HCT116 (cell line): Measurements from ENCODE around the gene MSH3. TPM values are rescaled to one million over a fixed set of nuclear protein-coding genes. Genes with fewer than 3 reads are reported as not detected.
A peak's percentile ranks its signal among the peaks of the same experiment; 100 is the strongest.

Experiments
- ATAC-seq: fragments of 200-7000 bp; cut with Tn5 transposase; 2 replicates; pipeline ENCODE4 v1.9.1; 2020; ENCODE audit warnings: mild to moderate bottlenecking, moderate library complexity
- BruUV-seq: library from RNA; stranded (reverse); fragments of 400-500 nt; replicated peaks from 2 replicates; lab custom pipeline; 2021; lab: Mats Ljungman, UMichigan
- CTCF ChIA-PET: fragments of 300-600 bp; sonication (Branson Sonifier 250); formaldehyde crosslinking; loops from one replicate; lab custom pipeline; 2021; ENCODE audit warnings: antibody characterized with exemption; lab: Charles Lee
- POLR2A ChIA-PET: fragments of 300-600, 350-600 bp; sonication (Branson Sonifier 250); formaldehyde crosslinking; loops from one replicate; lab custom pipeline; 2021; ENCODE audit warnings: antibody characterized with exemption; lab: Charles Lee
- RAD21 ChIA-PET, 2 experiments: fragments of 300-600 bp; sonication (Branson Sonifier 250); formaldehyde crosslinking; loops; one replicate each; lab custom pipeline; 2023; ENCODE audit warnings: low total read pairs in 2 of 2; ENCODE audit not compliant: uncharacterized antibody in 2 of 2, unreplicated experiment in 2 of 2, low non-redundant PET in 1 of 2; lab: Charles Lee
- DNase-seq: peaks from one replicate; pipeline ENCODE4 v3.0.0-alpha.2; 2010; ENCODE audit warnings: low read depth, low spot score
- H2AFZ ChIP-seq: fragments of 200-600 bp; shearing (Covaris generic), sonication (generic); 2 replicates; pipeline ENCODE4 v1.6.1; 2017; ENCODE audit warnings: low read depth, mixed run types, mixed read lengths, antibody characterized with exemption, low read length; ENCODE audit not compliant: poor library complexity, severe bottlenecking
- H3K27ac ChIP-seq: 2 replicates; pipeline ENCODE4 v1.5.1; 2012; ENCODE audit warnings: low read depth, low read length
- H3K27me3 ChIP-seq: fragments of 200-600 bp; sonication (generic); 2 replicates; pipeline ENCODE4 v1.6.1; 2016; ENCODE audit warnings: mixed run types, low read length, mixed read lengths; ENCODE audit not compliant: insufficient read depth
- H3K36me3 ChIP-seq, 2 experiments: fragments of 200-500 bp in 1 of 2; fragments of 200-600 bp in 1 of 2; sonication (Bioruptor generic) in 1 of 2; sonication (generic) in 1 of 2; 2 replicates each; pipeline versions ENCODE4 v1.5.1 to v1.6.1; 2014 to 2016; ENCODE audit warnings: low read length in 2 of 2, inconsistent platforms in 1 of 2, mixed read lengths in 1 of 2, mixed run types in 1 of 2; ENCODE audit not compliant: insufficient read depth in 2 of 2, control insufficient read depth in 1 of 2
- H3K4me1 ChIP-seq, 2 experiments: fragments of 200-600 bp in 1 of 2; sonication (generic) in 1 of 2; 2 replicates each; pipeline versions ENCODE4 v1.5.1 to v1.6.1; 2012 to 2017; ENCODE audit warnings: low read length in 2 of 2, inconsistent platforms in 1 of 2, mild to moderate bottlenecking in 1 of 2, mixed read lengths in 1 of 2, mixed run types in 1 of 2, moderate library complexity in 1 of 2; ENCODE audit not compliant: insufficient read depth in 2 of 2, control insufficient read depth in 1 of 2
- H3K4me2 ChIP-seq: fragments of 200-600 bp; sonication (generic); 2 replicates; pipeline ENCODE4 v1.6.1; 2017; ENCODE audit warnings: mixed run types, low read length, mixed read lengths
- H3K4me3 ChIP-seq, 2 experiments: fragments of 200-600 bp in 1 of 2; sonication (generic) in 1 of 2; replicated peaks in 1 of 2; 2 replicates each; pipeline ENCODE4 v1.5.1; 2011 to 2016; ENCODE audit warnings: low read length in 2 of 2, control low read depth in 1 of 2, low read depth in 1 of 2, mild to moderate bottlenecking in 1 of 2, mixed read lengths in 1 of 2, mixed run types in 1 of 2
- H3K79me2 ChIP-seq: fragments of 200-600 bp; sonication (generic); 2 replicates; pipeline ENCODE4 v1.6.1; 2017; ENCODE audit warnings: mild to moderate bottlenecking, mixed run types, low read length, moderate library complexity, mixed read lengths; ENCODE audit not compliant: insufficient read depth
- H3K9ac ChIP-seq: fragments of 200-600 bp; sonication (generic); 2 replicates; pipeline ENCODE4 v1.6.1; 2016; ENCODE audit warnings: low read length, mixed read lengths
- H3K9me2 ChIP-seq: fragments of 200-600 bp; sonication (generic), shearing (Covaris generic); 2 replicates; pipeline ENCODE4 v1.6.1; 2017; ENCODE audit warnings: mixed run types, mild to moderate bottlenecking, moderate library complexity; ENCODE audit not compliant: insufficient read depth
- H3K9me3 ChIP-seq, 2 experiments: fragments of 200-500 bp in 1 of 2; fragments of 200-600 bp in 1 of 2; sonication (Bioruptor generic) in 1 of 2; sonication (generic) in 1 of 2; 2 replicates each; pipeline ENCODE4 v1.6.1; 2014 to 2017; ENCODE audit warnings: low read length in 2 of 2, mixed read lengths in 2 of 2, inconsistent platforms in 1 of 2, low read depth in 1 of 2, mild to moderate bottlenecking in 1 of 2, mixed run types in 1 of 2, moderate library complexity in 1 of 2; ENCODE audit not compliant: control insufficient read depth in 1 of 2, insufficient read depth in 1 of 2
- H4K20me1 ChIP-seq: fragments of 200-600 bp; sonication (generic), shearing (Covaris generic); 2 replicates; pipeline ENCODE4 v1.6.1; 2017; ENCODE audit warnings: mixed run types, mild to moderate bottlenecking, moderate library complexity; ENCODE audit not compliant: insufficient read depth
- ATF3 ChIP-seq: IDR thresholded peaks from 2 replicates; pipeline ENCODE4 v1.6.1; 2012
- CEBPB ChIP-seq: IDR thresholded peaks from 2 replicates; pipeline ENCODE4 v1.6.1; 2012; ENCODE audit warnings: low read depth
- CTCF ChIP-seq, 3 experiments: fragments of 200-600 bp in 1 of 3; sonication (generic) in 1 of 3; IDR thresholded peaks in 2 of 3; conservative IDR thresholded peaks in 1 of 3; 2 replicates each; pipeline ENCODE4 v1.5.1; 2012 to 2017; ENCODE audit warnings: low read depth in 2 of 3, low read length in 2 of 3, antibody characterized with exemption in 1 of 3, borderline replicate concordance in 1 of 3, control low read depth in 1 of 3, mild to moderate bottlenecking in 1 of 3, mixed read lengths in 1 of 3, mixed run types in 1 of 3, moderate library complexity in 1 of 3; ENCODE audit not compliant: insufficient read depth in 1 of 3
- ELF1 ChIP-seq: IDR thresholded peaks from 2 replicates; pipeline ENCODE4 v1.6.1; 2012; ENCODE audit warnings: low read depth, borderline replicate concordance
- EZH2 ChIP-seq: fragments of 200-600 bp; sonication (generic); IDR thresholded peaks from 2 replicates; pipeline ENCODE4 v1.6.1; 2017; ENCODE audit warnings: antibody characterized with exemption, mixed run types
- EZH2phosphoT487 ChIP-seq: fragments of 200-600 bp; IDR thresholded peaks from 2 replicates; pipeline ENCODE4 v1.6.1; 2018; ENCODE audit warnings: antibody characterized with exemption, borderline replicate concordance
- FOSL1 ChIP-seq: IDR thresholded peaks from 2 replicates; pipeline ENCODE4 v1.6.1; 2012; ENCODE audit warnings: low read depth
- JUND ChIP-seq: IDR thresholded peaks from 2 replicates; pipeline ENCODE4 v1.6.1; 2012
- POLR2AphosphoS5 ChIP-seq: IDR thresholded peaks from 2 replicates; pipeline ENCODE4 v1.6.1; 2011; ENCODE audit warnings: mild to moderate bottlenecking, low read depth, low read length, moderate library complexity
- RAD21 ChIP-seq: IDR thresholded peaks from 2 replicates; pipeline ENCODE4 v1.6.1; 2012; ENCODE audit warnings: low read depth, mild to moderate bottlenecking
- REST ChIP-seq: IDR thresholded peaks from 2 replicates; pipeline ENCODE4 v1.6.1; 2012; ENCODE audit warnings: low read depth
- SIN3A ChIP-seq: IDR thresholded peaks from 2 replicates; pipeline ENCODE4 v1.6.1; 2012; ENCODE audit warnings: low read depth
- SRF ChIP-seq: IDR thresholded peaks from 2 replicates; pipeline ENCODE4 v1.6.1; 2012; ENCODE audit warnings: low read depth
- TCF7L2 ChIP-seq: IDR thresholded peaks from 2 replicates; pipeline ENCODE4 v1.7.0; 2011; ENCODE audit warnings: borderline replicate concordance, inconsistent platforms; ENCODE audit not compliant: insufficient read depth, insufficient read length; ENCODE audit errors: extremely low read depth
- ZBTB33 ChIP-seq: IDR thresholded peaks from 2 replicates; pipeline ENCODE4 v1.6.1; 2011; ENCODE audit warnings: mild to moderate bottlenecking, low read length, moderate library complexity; ENCODE audit not compliant: insufficient replicate concordance; ENCODE audit errors: extremely low read depth
- ZFX ChIP-seq: fragments of 450-650 bp; IDR thresholded peaks from 2 replicates; pipeline ENCODE4 v1.6.1; 2017
- intact Hi-C: fragments of 100-400 bp; cut with micrococcal nuclease; formaldehyde crosslinking; loops from 2 replicates; pipeline ENCODE4 v1.10.0; 2022
- total RNA-seq: library from RNA; stranded (reverse); gene quantifications from one replicate; pipeline ENCODE4 v1.2.1, GENCODE V29; 2021; ENCODE audit not compliant: unreplicated experiment

MSH3 gene
- total RNA-seq, 1 experiment from 2014 or later = 4.9 TPM

GRCh38 chr5:80686757-80687156 is 32.3 kb downstream of the MSH3 start (continued):
- TF ChIP-seq CTCF (IDR thresholded peaks at IDR 0.05 in 2 of 3, conservative IDR thresholded peaks at IDR 0.05 in 1 of 3; ENCODE audit: borderline replicate concordance in 1 of 3, insufficient read depth in 1 of 3, low read depth in 2 of 3, low read length in 2 of 3) (peak; percentile 8 to 45 (median 31); a peak in 2 of 6 replicates), ATF3 (no peak), FOSL1 (no peak), RAD21 (peak; percentile 54), JUND (no peak), TCF7L2 (no peak), EZH2 (no peak)
- TF ChIP-seq, all 23 proteins: peak for 2

- Histone ChIP-seq H3K4me3 (no peak overlapping the region), H3K4me2 (no peak overlapping the region), H3K9me3 (no peaks in the 10 kb centered on the region), H3K79me2 (peaks cover 4% of the 10 kb centered on the region; the same call in 1 of the 2 replicates), H4K20me1 (no peaks in the 10 kb centered on the region), H2AFZ (no peak overlapping the region), H3K9ac (no peak overlapping the region), H3K27ac (no peak overlapping the region), H3K4me1 (no peaks in the 10 kb centered on the region), H3K36me3 (no peaks in the 10 kb centered on the region), H3K27me3 (no peaks in the 10 kb centered on the region), H3K9me2 (no peaks in the 10 kb centered on the region)
- RAD21 ChIA-PET = no interaction called here
- no TSS peak for BruUV-seq
- no peak for ATAC-seq
- no peak for DNase-seq
- intact Hi-C loops = loop anchor here (2.0 kb wide), 1 partner anchor 610 kb away; no protein-coding TSS in a partner anchor
- POLR2A ChIA-PET = no interaction called here
- CTCF ChIA-PET = interaction anchor here (1.1 to 2.3 kb wide), 4 partner anchors 419 to 519 kb away, joined by 3 to 15 read pairs (median 6); no protein-coding TSS in a partner anchor
- no peak for TF ChIP-seq ELF1
- no peak for TF ChIP-seq SRF
- TF ChIP-seq SIN3A = no peak
- no peak for TF ChIP-seq REST
- TF ChIP-seq FOSL1 = no peak
- TF ChIP-seq CEBPB = no peak
- TF ChIP-seq ZFX = no peak
- no peak for TF ChIP-seq POLR2AphosphoS5
- TF ChIP-seq EZH2phosphoT487 = no peak
- TF ChIP-seq ZBTB33 = no peak
- TF ChIP-seq TCF7L2 = no peak
Measured at GRCh38 chr5:80688648-80689420, 34.4 kb downstream of the MSH3 start.
